RWPE1 (cell line): ENCODE measurements around the gene USP20.

ENCODE experiments used
- CTCF ChIA-PET: fragments of 350-600 bp; sonication (Branson Sonifier 250); formaldehyde crosslinking; extraction: SDS; loops from one replicate; lab custom pipeline; 2021; lab: Yijun Ruan, JAX
- POLR2A ChIA-PET: fragments of 400-600 bp; formaldehyde crosslinking; extraction: SDS; loops from one replicate; lab custom pipeline; 2020; ENCODE audit warnings: antibody characterized with exemption; ENCODE audit not compliant: low non-redundant PET; lab: Yijun Ruan, JAX
- DNase-seq: peaks from one replicate; pipeline ENCODE4 v3.0.0; 2012; ENCODE audit warnings: low spot score
- H3K27ac ChIP-seq: fragments of 450-650 bp; 2 replicates; pipeline ENCODE4 v1.5.1; 2017
- TF ChIP-seq, protein P1 (sequence below): fragments of 450-650 bp; conservative IDR thresholded peaks from 2 replicates; pipeline ENCODE4 v1.5.1; 2017; ENCODE audit warnings: low read depth, mild to moderate bottlenecking

Gene USP20

DNA sequence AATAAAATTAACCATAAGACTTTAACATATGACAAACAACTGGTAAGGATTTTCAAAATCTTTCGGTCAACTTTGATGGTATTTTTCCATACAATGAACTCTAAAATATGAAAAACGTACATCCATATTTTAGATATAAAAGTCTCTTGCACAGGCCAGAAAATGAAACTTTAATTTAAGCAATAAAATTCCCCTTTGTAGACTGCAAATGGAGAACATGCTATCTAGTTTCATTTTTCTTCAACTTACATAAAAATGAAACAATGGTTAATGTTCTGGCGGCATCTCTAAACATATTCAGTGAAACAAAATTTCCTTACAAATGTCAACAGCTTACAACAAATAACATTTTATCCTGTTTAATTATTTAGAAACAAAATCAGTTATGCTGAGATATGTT lies 84.0 kb downstream of the USP20 start:
- ChIA-PET CTCF (interaction anchor here (0.5 to 0.9 kb wide), 4 partner anchors 34 to 1060 kb away, joined by 3 to 4 read pairs (median 4); no protein-coding TSS in a partner anchor), POLR2A (no interaction called here)
- DNase-seq: no peak
- TF ChIP-seq, protein P1, sequence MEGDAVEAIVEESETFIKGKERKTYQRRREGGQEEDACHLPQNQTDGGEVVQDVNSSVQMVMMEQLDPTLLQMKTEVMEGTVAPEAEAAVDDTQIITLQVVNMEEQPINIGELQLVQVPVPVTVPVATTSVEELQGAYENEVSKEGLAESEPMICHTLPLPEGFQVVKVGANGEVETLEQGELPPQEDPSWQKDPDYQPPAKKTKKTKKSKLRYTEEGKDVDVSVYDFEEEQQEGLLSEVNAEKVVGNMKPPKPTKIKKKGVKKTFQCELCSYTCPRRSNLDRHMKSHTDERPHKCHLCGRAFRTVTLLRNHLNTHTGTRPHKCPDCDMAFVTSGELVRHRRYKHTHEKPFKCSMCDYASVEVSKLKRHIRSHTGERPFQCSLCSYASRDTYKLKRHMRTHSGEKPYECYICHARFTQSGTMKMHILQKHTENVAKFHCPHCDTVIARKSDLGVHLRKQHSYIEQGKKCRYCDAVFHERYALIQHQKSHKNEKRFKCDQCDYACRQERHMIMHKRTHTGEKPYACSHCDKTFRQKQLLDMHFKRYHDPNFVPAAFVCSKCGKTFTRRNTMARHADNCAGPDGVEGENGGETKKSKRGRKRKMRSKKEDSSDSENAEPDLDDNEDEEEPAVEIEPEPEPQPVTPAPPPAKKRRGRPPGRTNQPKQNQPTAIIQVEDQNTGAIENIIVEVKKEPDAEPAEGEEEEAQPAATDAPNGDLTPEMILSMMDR: no peak
- no peak overlapping the region for H3K27ac ChIP-seq

DNA sequence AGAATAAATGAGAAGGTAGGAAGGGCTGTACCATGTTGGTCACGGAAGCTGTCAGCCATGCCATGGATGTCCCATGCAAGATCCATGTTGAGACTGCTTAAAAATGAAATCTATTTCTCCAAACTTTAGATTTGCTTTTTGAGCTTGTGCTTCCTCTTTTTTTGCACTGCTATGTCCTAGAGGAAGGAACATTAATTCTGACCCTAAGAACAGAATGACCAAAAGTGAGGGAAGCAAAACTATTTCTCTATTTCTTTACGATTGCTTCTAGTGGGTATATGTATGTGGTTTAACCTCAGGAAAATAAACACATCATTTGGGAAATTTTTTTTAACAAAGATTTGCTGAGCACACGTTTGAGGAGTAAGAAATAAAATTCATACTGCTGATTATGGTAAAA lies 84.6 kb downstream of the USP20 start:
- DNase-seq: no peak
- POLR2A ChIA-PET: no interaction called here
- no peak overlapping the region for H3K27ac ChIP-seq
- TF ChIP-seq, protein P1: no peak
- CTCF ChIA-PET: interaction anchor here (0.5 kb wide), 1 partner anchor 1060 kb away, joined by 3 read pairs; no protein-coding TSS in a partner anchor

DNA sequence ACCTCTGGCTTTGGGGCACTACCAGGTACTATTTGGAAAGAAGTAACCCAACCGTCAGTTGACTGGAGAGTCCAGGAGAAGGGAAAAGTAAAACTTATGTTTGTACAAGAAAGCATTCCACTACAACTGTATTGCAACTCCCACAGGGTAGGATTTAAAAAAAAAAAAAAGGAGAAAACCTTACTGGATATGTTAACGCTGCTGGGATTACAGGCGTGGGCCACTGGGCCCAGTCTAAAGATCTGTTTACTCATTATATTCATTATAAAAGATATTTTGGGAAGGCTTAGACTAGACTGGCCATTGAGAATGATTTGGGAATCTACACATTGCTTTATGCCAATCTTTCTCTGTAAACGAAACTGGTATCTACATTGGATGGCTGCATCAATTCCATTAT lies 86.6 kb downstream of the USP20 start:
- TF ChIP-seq, protein P1: no peak
- ChIA-PET CTCF (interaction anchor here (0.7 kb wide), 1 partner anchor 29 kb away, joined by 7 read pairs; no protein-coding TSS in a partner anchor), POLR2A (no interaction called here)
- H3K27ac ChIP-seq: no peak overlapping the region
- DNase-seq: no peak

DNA sequence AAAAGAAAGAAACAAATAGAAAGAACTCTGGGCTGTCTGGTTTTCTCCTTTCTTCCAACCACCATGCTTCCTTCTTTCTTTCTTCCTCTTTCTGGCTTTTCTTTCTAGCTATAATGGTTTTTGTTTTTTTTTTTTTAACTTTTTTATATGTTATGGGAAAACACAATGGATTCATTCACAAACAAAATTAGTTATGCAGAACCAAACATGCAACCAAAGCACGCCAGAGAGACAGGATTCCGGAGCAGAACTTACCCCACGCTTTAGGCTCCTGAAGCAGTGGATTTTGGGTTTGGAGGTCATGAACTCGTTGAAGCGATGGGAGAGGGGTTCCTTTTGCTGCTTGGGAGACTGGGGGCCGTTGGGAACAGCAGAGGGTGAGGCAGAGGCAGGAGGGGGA lies 88.3 kb downstream of the USP20 start:
- ChIA-PET POLR2A (interaction anchor here (0.7 kb wide), 1 partner anchor 21 kb away, joined by 3 read pairs; no protein-coding TSS in a partner anchor), CTCF (interaction anchor here (0.6 kb wide), 2 partner anchors 9 to 483 kb away, joined by 3 read pairs; no protein-coding TSS in a partner anchor)
- no peak for DNase-seq
- TF ChIP-seq, protein P1: no peak
- H3K27ac ChIP-seq: no peak overlapping the region

DNA sequence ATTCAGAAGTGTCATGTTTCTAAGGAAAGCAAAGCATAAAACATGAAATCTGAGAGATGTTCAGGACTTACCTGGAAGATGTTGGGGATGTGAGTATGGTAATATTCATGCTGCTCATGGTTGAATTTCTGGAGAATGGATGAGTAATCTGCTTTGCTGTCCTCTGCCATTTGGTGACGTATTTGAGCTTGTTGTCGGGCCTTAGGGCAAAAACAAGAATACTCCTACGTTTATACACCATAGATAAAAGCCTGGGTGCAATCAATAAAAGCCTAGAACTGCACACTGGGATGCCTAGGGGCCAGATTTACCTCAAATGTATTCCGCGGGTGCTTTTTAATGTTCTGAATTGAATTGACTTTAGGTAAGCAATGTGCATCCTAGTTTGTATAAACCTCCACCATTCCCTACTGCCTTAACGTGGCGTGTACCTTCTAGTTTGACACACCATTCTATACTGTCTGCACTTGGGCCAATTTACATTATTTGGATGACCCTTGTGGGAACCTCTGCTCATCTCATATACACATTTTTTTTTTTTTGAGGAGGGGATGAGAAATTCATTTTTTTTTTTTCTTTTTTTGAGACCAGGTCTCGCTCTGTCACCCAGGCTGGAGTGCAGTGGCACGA lies 94.4 kb downstream of the USP20 start:
- POLR2A ChIA-PET: no interaction called here
- CTCF ChIA-PET: interaction anchor here (0.5 to 0.6 kb wide), 3 partner anchors 92 to 286 kb away, joined by 4 to 6 read pairs (median 5); no protein-coding TSS in a partner anchor
- DNase-seq: peak; percentile 51
- no peak overlapping the region for H3K27ac ChIP-seq
- TF ChIP-seq, protein P1: no peak

DNA sequence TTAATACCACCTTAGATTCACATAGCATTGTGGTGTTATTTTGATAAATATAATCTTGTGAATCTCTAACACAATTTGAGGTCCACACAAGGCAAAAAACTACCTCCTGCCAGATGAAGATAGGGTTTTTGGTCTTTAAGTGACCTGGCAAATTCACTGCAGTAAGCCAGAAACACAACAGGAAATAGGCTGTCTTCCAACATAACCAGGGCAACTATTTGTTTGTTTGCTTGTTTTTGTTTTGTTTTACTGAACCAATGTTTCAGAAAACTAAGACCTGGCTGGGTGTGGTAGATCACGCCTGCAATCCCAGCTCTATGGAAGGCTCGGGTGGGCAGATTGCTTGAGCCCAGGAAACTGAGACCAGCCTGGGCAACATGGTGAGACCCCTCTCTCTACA lies 95.5 kb downstream of the USP20 start:
- DNase-seq: no peak
- ChIA-PET POLR2A (no interaction called here), CTCF (no interaction called here)
- H3K27ac ChIP-seq: no peak overlapping the region
- TF ChIP-seq, protein P1: no peak
